CD4-positive, alpha-beta memory T cell (primary cell): Measurements from ENCODE around the gene RING1. TPM values are rescaled to one million over a fixed set of nuclear protein-coding genes. Genes with fewer than 3 reads are reported as not detected.

ENCODE experiments used
- CTCF ChIA-PET: fragments of 350-600 bp; sonication (Branson Sonifier 250); formaldehyde crosslinking; loops from one replicate; lab custom pipeline; 2021; ENCODE audit warnings: inconsistent platforms; ENCODE audit not compliant: partially characterized antibody; lab: Charles Lee
- POLR2A ChIA-PET: fragments of 350-600 bp; sonication (Branson Sonifier 250); formaldehyde crosslinking; loops from one replicate; lab custom pipeline; 2021; ENCODE audit not compliant: partially characterized antibody; lab: Charles Lee
- DNase-seq, 5 donors: peaks; one replicate each; pipeline versions ENCODE4 v3.0.0 to v3.0.0-alpha.2; 2020 to 2022; ENCODE audit warnings: mixed read lengths in 1 of 5
- H3K27ac ChIP-seq: one replicate; pipeline ENCODE4 v1.7.0; 2013; ENCODE audit warnings: low read depth, low read length
- H3K27me3 ChIP-seq: 2 replicates; pipeline ENCODE4 v1.7.0; 2013; ENCODE audit warnings: mild to moderate bottlenecking, low read length, moderate library complexity; ENCODE audit not compliant: insufficient read depth
- H3K36me3 ChIP-seq: 2 replicates; pipeline ENCODE4 v1.7.0; 2013; ENCODE audit warnings: mild to moderate bottlenecking, low read length, moderate library complexity; ENCODE audit not compliant: insufficient read depth
- H3K4me1 ChIP-seq: 2 replicates; pipeline ENCODE4 v1.7.0; 2013; ENCODE audit warnings: mild to moderate bottlenecking, low read length, moderate library complexity; ENCODE audit not compliant: insufficient read depth
- H3K4me3 ChIP-seq, 2 donors: one replicate each; pipeline ENCODE4 v1.7.0; 2013; ENCODE audit warnings: low read length in 2 of 2, mild to moderate bottlenecking in 1 of 2
- H3K9me3 ChIP-seq, 2 donors: one replicate each; pipeline ENCODE4 v1.7.0; 2013; ENCODE audit warnings: low read length in 2 of 2, control low read depth in 1 of 2; ENCODE audit not compliant: control insufficient read depth in 1 of 2
- H3K27ac Mint-ChIP-seq, 7 donors: one replicate each; pipeline ENCODE4 v1.8.0; 2020 to 2021; ENCODE audit warnings: mixed read lengths in 7 of 7, mild to moderate bottlenecking in 6 of 7, inconsistent platforms in 3 of 7, moderate library complexity in 3 of 7
- H3K27me3 Mint-ChIP-seq, 2 donors: one replicate each; pipeline ENCODE4 v1.8.0; 2020 to 2021; ENCODE audit warnings: mixed read lengths in 2 of 2
- H3K36me3 Mint-ChIP-seq, 2 donors: one replicate each; pipeline ENCODE4 v1.8.0; 2020 to 2021; ENCODE audit warnings: mixed read lengths in 2 of 2, inconsistent platforms in 1 of 2, mild to moderate bottlenecking in 1 of 2
- H3K4me1 Mint-ChIP-seq, 4 donors: one replicate each; pipeline ENCODE4 v1.8.0; 2020 to 2021; ENCODE audit warnings: mixed read lengths in 4 of 4, mild to moderate bottlenecking in 1 of 4
- H3K4me3 Mint-ChIP-seq, 8 donors: one replicate each; pipeline ENCODE4 v1.8.0; 2020 to 2021; ENCODE audit warnings: mixed read lengths in 8 of 8, mild to moderate bottlenecking in 7 of 8, moderate library complexity in 6 of 8, inconsistent platforms in 3 of 8
- H3K9me3 Mint-ChIP-seq, 8 donors: one replicate each; pipeline ENCODE4 v1.8.0; 2020 to 2021; ENCODE audit warnings: mixed read lengths in 8 of 8, mild to moderate bottlenecking in 5 of 8, inconsistent platforms in 3 of 8, moderate library complexity in 1 of 8
- intact Hi-C: fragments of 100-400 bp; cut with micrococcal nuclease; formaldehyde crosslinking; loops from one replicate; pipeline ENCODE4 v1.15.1; 2023
- polyA plus RNA-seq, 2 donors: library from polyadenylated mRNA; unstranded; fragments of 300-500 nt; fragmentation: Illumina TruSeq; gene quantifications; one replicate each; pipeline ENCODE4 v1.2.3, GENCODE V29; 2021
- total RNA-seq, 2 experiments: library from RNA; stranded (reverse); gene quantifications; one replicate each; pipeline ENCODE4 v1.2.3, GENCODE V29; 2021

Gene RING1
- total and polyA plus RNA-seq, 4 experiments from 2014 or later, result 3.4 to 38.4 (median 22.3) TPM

- peaks cover 27 to 31% of the 10 kb centered on the region in 2 donors for H3K36me3 Mint-ChIP-seq
- peaks cover 19 to 41% (median 30%) of the 10 kb centered on the region in 4 donors for H3K4me1 Mint-ChIP-seq
- ChIA-PET CTCF (interaction anchor here (0.6 to 1.5 kb wide), 2 partner anchors 15 to 1462 kb away, joined by 3 to 4 read pairs; no protein-coding TSS in a partner anchor), POLR2A (interaction anchor here (2.0 kb wide), 1 partner anchor 37 kb away, joined by 7 read pairs; no protein-coding TSS in a partner anchor)
- peaks cover 7 to 27% of the 10 kb centered on the region in 2 donors for H3K27me3 Mint-ChIP-seq
- no peak for DNase-seq
- no peak overlapping the region for H3K27ac Mint-ChIP-seq
- no peak overlapping the region for H3K4me3 Mint-ChIP-seq
- Histone ChIP-seq H3K9me3 (no peaks in the 10 kb centered on the region), H3K36me3 (peaks cover 10% of the 10 kb centered on the region), H3K4me1 (peaks cover 32% of the 10 kb centered on the region), H3K27me3 (peaks cover 4% of the 10 kb centered on the region), H3K27ac (no peak overlapping the region), H3K4me3 (no peak overlapping the region)
- peaks cover 0 to 1% (median 0%) of the 10 kb centered on the region in 8 donors for H3K9me3 Mint-ChIP-seq
- intact Hi-C loops, result no loop called here
Measured at GRCh38 chr6:33211666-33212422, 3.5 kb downstream of the RING1 start.

- Mint-ChIP-seq H3K27ac (peak overlapping the region in 2 of 7 donors; percentile 36 to 66), H3K9me3 (peaks cover 0 to 1% (median 0%) of the 10 kb centered on the region in 8 donors), H3K36me3 (peaks cover 27 to 30% of the 10 kb centered on the region in 2 donors), H3K27me3 (peaks cover 9 to 31% of the 10 kb centered on the region in 2 donors), H3K4me1 (peaks cover 19 to 41% (median 30%) of the 10 kb centered on the region in 4 donors), H3K4me3 (peak overlapping the region; percentile 27 to 71 (median 68))
- H3K36me3 ChIP-seq, result peaks cover 10% of the 10 kb centered on the region
- no peak for DNase-seq
- CTCF ChIA-PET, result no interaction called here
- no peak overlapping the region for H3K27ac ChIP-seq
- H3K4me1 ChIP-seq, result peaks cover 25% of the 10 kb centered on the region
- no peak overlapping the region for H3K4me3 ChIP-seq
- peaks cover 4% of the 10 kb centered on the region for H3K27me3 ChIP-seq
- no peaks in the 10 kb centered on the region for H3K9me3 ChIP-seq
- POLR2A ChIA-PET, result interaction anchor here (0.8 to 2.0 kb wide), 2 partner anchors 8 to 36 kb away, joined by 4 to 7 read pairs; partner anchors contain the start of gene HSD17B8
- intact Hi-C loops, result no loop called here
Measured at GRCh38 chr6:33212857-33213165, 4.5 kb downstream of the RING1 start.

GRCh38 chr6:33213166-33213988 lies 5.1 kb downstream of the RING1 start:
- peaks cover 27% of the 10 kb centered on the region in 2 donors for H3K36me3 Mint-ChIP-seq
- no peak overlapping the region for H3K27ac ChIP-seq
- H3K27me3 ChIP-seq, result peaks cover 4% of the 10 kb centered on the region
- intact Hi-C loops, result no loop called here
- ChIA-PET POLR2A (interaction anchor here (0.8 to 2.0 kb wide), 2 partner anchors 9 to 35 kb away, joined by 4 to 7 read pairs; partner anchors contain the start of gene HSD17B8), CTCF (no interaction called here)
- H3K9me3 ChIP-seq, result no peaks in the 10 kb centered on the region
- H3K4me1 Mint-ChIP-seq, result peaks cover 19 to 41% (median 30%) of the 10 kb centered on the region in 4 donors
- H3K27ac Mint-ChIP-seq, result peak overlapping the region in 6 of 7 donors; percentile 4 to 66 (median 47)
- peak in 1 of 5 donors; percentile 20 for DNase-seq
- H3K4me3 ChIP-seq, result no peak overlapping the region
- peaks cover 0 to 1% (median 0%) of the 10 kb centered on the region in 8 donors for H3K9me3 Mint-ChIP-seq
- H3K27me3 Mint-ChIP-seq, result peaks cover 9 to 36% of the 10 kb centered on the region in 2 donors
- peak overlapping the region; percentile 35 to 81 (median 68) for H3K4me3 Mint-ChIP-seq
- H3K4me1 ChIP-seq, result peaks cover 24% of the 10 kb centered on the region
- H3K36me3 ChIP-seq, result peaks cover 10% of the 10 kb centered on the region

GRCh38 chr6:33213989-33214335 lies 5.7 kb downstream of the RING1 start:
- ChIA-PET POLR2A (interaction anchor here (2.0 kb wide), 1 partner anchor 34 kb away, joined by 7 read pairs; no protein-coding TSS in a partner anchor), CTCF (no interaction called here)
- DNase-seq, result no peak
- Histone ChIP-seq H3K9me3 (no peaks in the 10 kb centered on the region), H3K27me3 (peaks cover 4% of the 10 kb centered on the region), H3K4me1 (peaks cover 20% of the 10 kb centered on the region), H3K4me3 (no peak overlapping the region), H3K36me3 (peaks cover 10% of the 10 kb centered on the region), H3K27ac (no peak overlapping the region)
- H3K27me3 Mint-ChIP-seq, result peaks cover 12 to 42% of the 10 kb centered on the region in 2 donors
- intact Hi-C loops, result no loop called here
- H3K4me3 Mint-ChIP-seq, result peak overlapping the region; percentile 35 to 81 (median 68)
- H3K27ac Mint-ChIP-seq, result peak overlapping the region in 3 of 7 donors; percentile 4 to 48 (median 46)
- H3K4me1 Mint-ChIP-seq, result peaks cover 17 to 36% (median 27%) of the 10 kb centered on the region in 4 donors
- H3K36me3 Mint-ChIP-seq, result peaks cover 23 to 27% of the 10 kb centered on the region in 2 donors
- H3K9me3 Mint-ChIP-seq, result peaks cover 0 to 1% (median 0%) of the 10 kb centered on the region in 8 donors

GRCh38 chr6:33215271-33216116 lies 7.2 kb downstream of the RING1 start:
- POLR2A ChIA-PET, result no interaction called here
- H3K36me3 Mint-ChIP-seq, result peaks cover 10 to 14% of the 10 kb centered on the region in 2 donors
- Histone ChIP-seq H3K4me3 (no peak overlapping the region), H3K4me1 (peaks cover 14% of the 10 kb centered on the region), H3K27ac (no peak overlapping the region), H3K9me3 (no peaks in the 10 kb centered on the region), H3K27me3 (peaks cover 4% of the 10 kb centered on the region), H3K36me3 (no peaks in the 10 kb centered on the region)
- intact Hi-C loops, result no loop called here
- peaks cover 14 to 46% of the 10 kb centered on the region in 2 donors for H3K27me3 Mint-ChIP-seq
- peak overlapping the region in 1 of 8 donors; percentile 32 for H3K4me3 Mint-ChIP-seq
- CTCF ChIA-PET, result no interaction called here
- H3K4me1 Mint-ChIP-seq, result peaks cover 13 to 30% (median 19%) of the 10 kb centered on the region in 4 donors
- no peak for DNase-seq
- peaks cover 0 to 1% (median 0%) of the 10 kb centered on the region in 8 donors for H3K9me3 Mint-ChIP-seq
- H3K27ac Mint-ChIP-seq, result no peak overlapping the region

- Mint-ChIP-seq H3K4me1 (peaks cover 13 to 27% (median 18%) of the 10 kb centered on the region in 4 donors), H3K4me3 (no peak overlapping the region), H3K27me3 (peaks cover 14 to 47% of the 10 kb centered on the region in 2 donors)
Measured at GRCh38 chr6:33216117-33216649, 7.9 kb downstream of the RING1 start.

More at GRCh38 chr6:33216117-33216649, 7.9 kb downstream of the RING1 start:
- Histone ChIP-seq H3K4me3 (no peak overlapping the region), H3K9me3 (no peaks in the 10 kb centered on the region), H3K27me3 (peaks cover 4% of the 10 kb centered on the region), H3K36me3 (no peaks in the 10 kb centered on the region), H3K4me1 (peaks cover 14% of the 10 kb centered on the region), H3K27ac (no peak overlapping the region)
- no peak for DNase-seq
- Mint-ChIP-seq H3K27ac (no peak overlapping the region), H3K9me3 (peaks cover 0 to 1% (median 0%) of the 10 kb centered on the region in 8 donors), H3K36me3 (peaks cover 4 to 8% of the 10 kb centered on the region in 2 donors)
- intact Hi-C loops, result no loop called here
- POLR2A ChIA-PET, result no interaction called here
- CTCF ChIA-PET, result no interaction called here
